Medulla oblongata (tissue), 1 donor: ENCODE measurements around the gene ALDH3A1.
A peak's percentile ranks its signal among the peaks of the same experiment; 100 is the strongest.

Source experiments
- DNase-seq: peaks from one replicate; pipeline ENCODE4 v3.0.0-alpha.2; 2015; ENCODE audit errors: extremely low spot score

ALDH3A1 gene

DNA sequence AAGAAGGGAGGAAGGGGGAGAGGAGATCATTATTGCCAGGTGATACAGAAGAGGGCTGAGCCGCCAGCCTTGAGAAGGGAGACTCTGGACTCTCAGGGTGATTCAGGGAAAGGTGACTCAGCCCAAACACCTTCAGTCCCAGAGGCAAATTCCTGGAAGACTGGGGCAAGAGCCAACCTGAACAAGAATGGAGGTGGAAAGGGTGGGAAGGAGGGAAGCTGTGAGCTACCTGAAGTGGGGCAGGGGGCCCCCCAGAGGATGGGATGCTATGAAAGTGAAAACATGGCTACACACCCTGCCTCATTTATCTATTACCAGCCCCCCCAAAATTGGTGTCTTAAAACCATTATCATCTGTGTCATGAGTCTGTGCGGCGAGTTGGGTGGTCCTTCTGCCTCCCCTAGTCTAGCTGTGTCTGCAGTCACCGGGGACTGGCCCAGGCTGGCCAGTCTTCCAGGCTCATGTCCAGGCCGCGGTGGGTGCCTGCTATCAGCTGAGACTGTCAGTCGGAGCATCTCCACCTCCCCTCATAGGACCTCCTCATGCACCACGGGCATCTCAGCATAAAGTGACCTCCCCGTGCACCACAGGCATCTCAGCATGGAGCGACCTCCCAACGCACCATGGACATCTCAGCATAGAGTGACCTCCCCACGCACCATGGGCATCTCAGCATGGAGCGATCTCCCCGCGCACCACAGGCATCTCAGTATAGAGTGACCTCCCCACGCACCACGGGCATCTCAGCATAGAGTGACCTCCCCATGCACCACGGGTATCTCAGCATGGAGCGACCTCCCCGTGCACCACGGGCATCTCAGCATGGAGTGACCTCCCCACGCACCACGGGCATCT, 28.5 kb downstream of the ALDH3A1 start:
- DNase-seq = no peak

DNA sequence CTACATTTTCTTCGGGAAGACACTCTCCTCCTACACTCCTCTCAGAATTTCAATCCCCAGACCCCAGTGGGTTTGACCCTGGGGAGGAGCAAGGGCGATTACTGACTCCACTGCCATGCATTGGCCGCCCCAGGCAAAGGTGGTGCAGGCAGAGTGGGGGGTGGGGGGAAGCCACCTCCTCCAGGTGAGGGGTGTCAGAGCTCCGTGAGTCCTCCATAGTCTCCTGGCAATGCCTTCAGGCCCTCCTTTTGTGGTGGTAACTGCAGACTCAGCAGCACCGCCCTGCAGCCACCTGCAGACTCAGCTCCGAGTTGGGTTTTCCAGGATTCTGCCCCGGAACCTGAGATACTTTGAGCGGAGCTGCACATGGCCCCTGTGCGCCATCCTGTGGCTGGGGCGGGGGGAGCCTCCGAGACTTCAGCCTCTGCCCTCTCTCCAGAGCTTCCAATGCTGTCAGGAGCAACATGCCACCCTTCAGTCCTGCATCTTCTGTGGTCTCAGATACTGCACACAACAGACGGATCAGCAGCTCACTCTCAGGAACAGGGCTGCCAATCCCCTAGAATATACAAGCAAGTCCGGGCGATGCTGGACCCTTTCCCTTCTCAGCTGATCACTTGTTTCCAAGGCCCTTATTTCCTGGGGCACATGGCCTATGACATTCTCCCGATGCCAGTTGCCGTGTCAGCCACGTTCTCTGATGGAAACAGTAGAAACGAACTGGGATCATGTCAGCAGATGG, 29.3 kb downstream of the ALDH3A1 start:
- DNase-seq = no peak

- no peak for DNase-seq
Measured at GRCh38 chr17:19718041-19718612, 30.0 kb downstream of the ALDH3A1 start.

- no peak for DNase-seq
Measured at GRCh38 chr17:19717411-19717908, 30.6 kb downstream of the ALDH3A1 start.

- DNase-seq = no peak
Measured at GRCh38 chr17:19717031-19717360, 31.1 kb downstream of the ALDH3A1 start.

- DNase-seq = peak; percentile 70
Measured at GRCh38 chr17:19716108-19717030, 31.7 kb downstream of the ALDH3A1 start, which contains the start of gene SLC47A2. TSS of gene SLC47A2 (minus strand) at chr17:19716584. CDS start at chr17:19716555, 29 bp downstream.

- no peak for DNase-seq
Measured at GRCh38 chr17:19714542-19715411, 33.3 kb downstream of the ALDH3A1 start.

DNA sequence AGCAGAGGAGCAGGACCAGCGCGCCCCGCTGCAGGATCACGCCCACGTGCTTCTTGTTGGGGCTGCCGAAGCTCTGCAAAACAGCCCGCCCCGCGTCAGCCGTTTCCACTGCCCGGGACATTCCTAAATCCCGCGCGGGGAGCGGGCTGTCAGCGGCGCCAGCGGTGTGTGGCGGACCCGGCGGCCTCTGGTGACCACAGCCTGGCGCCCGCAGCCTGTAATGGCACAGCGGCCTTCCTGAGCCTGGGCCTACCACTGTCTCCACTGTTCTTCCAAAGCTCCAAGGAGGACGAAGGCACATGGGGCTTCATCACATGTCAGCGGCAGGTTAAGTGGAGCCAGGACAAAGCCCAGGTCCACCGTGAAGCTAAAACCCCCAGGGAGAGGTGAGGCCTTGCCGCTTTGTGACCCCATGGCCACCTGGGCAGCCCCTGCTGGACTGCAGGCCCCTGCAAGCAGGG, 34.2 kb downstream of the ALDH3A1 start:
- no peak for DNase-seq

DNA sequence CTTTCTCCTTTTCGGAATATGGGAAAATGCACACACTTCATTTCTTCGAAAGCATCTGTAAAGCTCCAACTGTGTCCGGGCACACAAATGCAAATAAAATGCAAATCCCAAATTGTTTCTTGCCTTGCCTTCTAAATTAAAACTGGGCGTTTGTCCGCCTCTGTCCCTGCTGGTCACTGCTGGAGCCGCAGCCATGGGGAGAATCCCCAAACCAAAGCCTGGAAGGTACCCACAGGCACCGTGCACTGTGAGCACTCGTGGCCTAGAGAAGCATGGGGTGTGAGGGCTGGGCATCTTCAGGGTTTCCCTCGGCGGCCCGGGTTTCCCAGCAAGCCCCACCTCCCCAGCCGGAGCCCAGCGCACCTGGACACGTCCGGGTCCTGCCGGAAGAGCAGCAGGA, 34.6 kb downstream of the ALDH3A1 start:
- DNase-seq = no peak

- no peak for DNase-seq
Measured at GRCh38 chr17:19712436-19713004, 35.6 kb downstream of the ALDH3A1 start.

DNA sequence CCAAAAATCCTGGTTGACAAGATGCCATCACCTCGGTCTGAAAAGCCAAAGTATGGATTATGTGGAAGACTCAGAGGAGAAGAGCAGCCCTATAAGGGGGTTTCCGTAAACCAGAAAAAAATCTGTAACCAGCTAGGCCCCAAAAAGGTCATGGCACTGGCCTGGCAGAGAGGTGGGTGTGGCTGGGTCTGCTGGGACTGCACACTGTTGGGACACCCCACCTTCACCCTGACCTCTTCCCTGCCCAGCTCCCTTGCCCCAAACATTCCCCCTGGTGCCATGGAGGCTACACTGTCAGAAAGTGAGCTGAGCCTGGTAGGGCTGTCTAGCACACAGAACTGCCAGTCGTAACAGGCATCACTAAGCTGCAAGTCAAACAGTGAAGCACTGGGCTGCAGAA, 38.3 kb downstream of the ALDH3A1 start:
- no peak for DNase-seq

DNA sequence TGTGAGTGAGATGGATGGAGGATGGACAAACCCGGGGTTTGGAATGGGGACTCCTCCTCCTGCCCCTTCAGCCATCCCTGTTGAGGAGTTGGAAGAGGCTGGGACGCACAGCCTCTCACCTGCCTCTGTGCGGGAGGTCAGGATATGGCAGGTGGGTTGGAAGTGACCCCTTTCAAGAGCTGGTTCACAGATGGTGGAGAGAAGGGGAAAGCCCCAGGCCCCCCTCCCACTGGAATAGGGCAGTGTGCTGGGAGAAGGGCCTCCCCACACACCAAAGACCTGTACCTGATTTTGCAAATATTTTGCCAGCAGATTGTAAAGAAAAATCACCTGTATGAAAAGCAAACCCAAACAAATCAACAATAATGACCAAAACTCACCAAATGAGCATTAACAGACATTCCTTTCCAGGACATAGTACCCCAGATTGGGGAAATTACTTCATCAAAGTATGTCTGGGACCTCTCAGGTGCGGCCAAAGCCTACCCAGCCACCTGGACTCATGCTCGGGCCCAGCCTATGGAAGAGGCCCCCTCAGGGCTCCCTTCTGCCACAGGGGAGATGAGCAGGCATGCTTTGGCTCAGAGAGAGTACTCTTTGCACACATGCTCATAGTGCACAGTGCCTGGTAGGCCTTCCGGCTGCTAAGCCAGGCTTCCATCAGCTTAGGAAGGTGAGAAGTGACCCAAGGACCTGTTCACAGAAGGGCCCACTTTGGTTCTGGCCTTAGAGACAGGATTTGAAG, 39.5 kb downstream of the ALDH3A1 start:
- DNase-seq = no peak

- DNase-seq = no peak
Measured at GRCh38 chr17:19707728-19708221, 40.3 kb downstream of the ALDH3A1 start.

- DNase-seq = no peak
Measured at GRCh38 chr17:19706791-19707727, 41.0 kb downstream of the ALDH3A1 start.

DNA sequence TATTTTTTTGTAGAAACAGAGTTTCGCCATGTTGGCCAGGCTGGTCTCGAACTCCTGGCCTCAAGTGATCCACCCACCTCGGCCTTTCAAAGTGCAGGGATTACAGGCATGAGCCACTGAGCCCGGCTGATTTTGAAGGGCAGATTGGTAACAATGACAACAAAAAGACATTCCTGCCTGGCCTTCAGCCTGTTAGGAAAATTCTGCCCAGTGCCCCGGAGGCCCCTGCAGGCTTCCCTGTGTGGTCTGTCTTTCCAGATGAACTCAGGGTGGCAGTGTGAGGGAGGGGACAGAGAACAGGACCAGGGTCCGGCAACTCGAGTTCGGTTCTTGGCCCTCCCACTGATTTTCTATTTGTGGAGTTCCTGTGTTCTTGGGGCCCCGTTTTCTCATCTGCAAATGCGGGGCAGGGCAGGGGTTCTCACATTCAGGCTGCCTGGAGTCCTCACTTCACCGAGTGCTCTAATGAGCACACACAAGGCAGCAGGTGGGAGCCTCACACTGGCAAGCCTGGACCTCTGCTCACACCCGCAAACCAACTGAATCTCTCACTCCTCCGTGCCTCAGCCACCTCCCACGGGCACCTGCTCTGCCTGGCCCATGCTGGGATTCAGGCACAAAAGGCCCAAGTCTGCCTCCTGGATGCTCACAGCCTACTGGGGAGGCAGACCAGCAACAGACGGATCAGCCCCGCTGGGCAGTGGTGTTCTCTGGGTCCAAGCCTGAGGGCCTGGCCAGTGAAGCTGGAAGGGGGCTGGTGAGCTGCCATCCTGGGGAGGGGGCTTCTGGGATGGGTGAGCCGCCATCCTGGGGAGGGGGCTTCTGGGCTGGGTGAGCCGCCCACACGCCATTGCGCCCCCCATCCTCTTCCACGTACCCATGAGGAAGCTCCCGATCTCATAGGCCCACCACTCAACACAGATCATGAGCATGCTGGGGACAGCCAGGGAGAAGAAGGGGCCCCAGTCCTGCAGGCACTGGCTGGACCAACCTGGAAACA, 42.0 kb downstream of the ALDH3A1 start:
- DNase-seq = no peak

GRCh38 chr17:19705201-19705600, 42.9 kb downstream of the ALDH3A1 start:
- DNase-seq = no peak
